Activated T-helper 1 cell treated with anti-CD3 and anti-CD28 coated beads, Interleukin-2, amount 50 U/mL, for 16 hours (primary cell): ENCODE measurements around the gene LYPD6.
"Not testable (repeated sequence)": the region's sequence is repeated elsewhere in the genome, so short reads cannot be mapped to it uniquely, and the experiment has no call there.

ENCODE experiments used
- DNase-seq, 2 donors: peaks; one replicate each; pipeline ENCODE4 v3.0.0-alpha.2; 2020; ENCODE audit warnings: low read depth in 1 of 2, low spot score in 1 of 2

Gene LYPD6

GRCh38 chr2:149330127-149331022, at the start of gene LYPD6:
TSS of gene LYPD6 (plus strand) at chr2:149330587. CDS start at chr2:149437709, 107,122 bp downstream.
- DNase-seq = no peak

- DNase-seq = no peak
Measured at GRCh38 chr2:149281441-149281840, 48.9 kb upstream of the LYPD6 start.

GRCh38 chr2:149290662-149291061, 39.7 kb upstream of the LYPD6 start:
- no peak for DNase-seq

- DNase-seq = no peak
Measured at GRCh38 chr2:149291881-149292280, 38.5 kb upstream of the LYPD6 start.

- DNase-seq = no peak
Measured at GRCh38 chr2:149296031-149296430, 34.4 kb upstream of the LYPD6 start.

GRCh38 chr2:149307014-149307413, 23.4 kb upstream of the LYPD6 start:
- no peak for DNase-seq

- no peak for DNase-seq
Measured at GRCh38 chr2:149310349-149310748, 20.0 kb upstream of the LYPD6 start.

GRCh38 chr2:149312039-149312438, 18.3 kb upstream of the LYPD6 start:
- DNase-seq = no peak

- DNase-seq = no peak
Measured at GRCh38 chr2:149313512-149313972, 16.8 kb upstream of the LYPD6 start.

- DNase-seq = no peak
Measured at GRCh38 chr2:149314687-149315086, 15.7 kb upstream of the LYPD6 start.

- no peak for DNase-seq
Measured at GRCh38 chr2:149315461-149315860, 14.9 kb upstream of the LYPD6 start.

GRCh38 chr2:149318566-149318965, 11.8 kb upstream of the LYPD6 start:
- not testable (repeated sequence) for DNase-seq

- DNase-seq = no peak
Measured at GRCh38 chr2:149320362-149320761, 10.0 kb upstream of the LYPD6 start.

- no peak for DNase-seq
Measured at GRCh38 chr2:149329068-149329467, 1.3 kb upstream of the LYPD6 start.

- no peak for DNase-seq
Measured at GRCh38 chr2:149329489-149330126, 779 bp upstream of the LYPD6 start.

- DNase-seq = no peak
Measured at GRCh38 chr2:149331023-149331400, 625 bp downstream of the LYPD6 start.

- no peak for DNase-seq
Measured at GRCh38 chr2:149332364-149332763, 2.0 kb downstream of the LYPD6 start.

GRCh38 chr2:149333636-149334035, 3.2 kb downstream of the LYPD6 start:
- DNase-seq = no peak

GRCh38 chr2:149334156-149334555, 3.8 kb downstream of the LYPD6 start:
- DNase-seq = no peak

GRCh38 chr2:149339324-149339723, 8.9 kb downstream of the LYPD6 start:
- no peak for DNase-seq

- DNase-seq = no peak
Measured at GRCh38 chr2:149342509-149342908, 12.1 kb downstream of the LYPD6 start.

GRCh38 chr2:149344105-149344504, 13.7 kb downstream of the LYPD6 start:
- DNase-seq = no peak
